ENCODE data around the gene GPR68.
A peak's percentile ranks its signal among the peaks of the same experiment; 100 is the strongest.

GPR68 gene

GRCh38 chr14:91244501-91244901 lies at the start of gene GPR68:
Gene GPR68, minus strand, starts transcription at chr14:91244704. Its CDS starts 9,654 bp downstream, at chr14:91235050.
- peak within 1 kb of the TSS; percentile 95 for H3K27ac ChIP-seq
- ChIA-PET POLR2A (ENCODE audit: low non-redundant PET) (interaction anchor here (0.7 kb wide), 1 partner anchor 45 kb away, joined by 3 read pairs; no protein-coding TSS in a partner anchor), CTCF (no interaction called here)
- TF ChIP-seq CTCF (conservative IDR thresholded peaks at IDR 0.05; ENCODE audit: low read depth) = no peak
- no peak for DNase-seq (ENCODE audit: low spot score)

GRCh38 chr14:91294153-91294552 lies 49.6 kb upstream of the GPR68 start:
- no peak for DNase-seq (ENCODE audit: low spot score)
- POLR2A ChIA-PET (ENCODE audit: low non-redundant PET) = no interaction called here
- no peak for TF ChIP-seq CTCF (conservative IDR thresholded peaks at IDR 0.05; ENCODE audit: low read depth)
- CTCF ChIA-PET = interaction anchor here (0.5 kb wide), 1 partner anchor 379 kb away, joined by 3 read pairs; no protein-coding TSS in a partner anchor
- H3K27ac ChIP-seq = peak overlapping the region; percentile 17

- TF ChIP-seq CTCF (conservative IDR thresholded peaks at IDR 0.05; ENCODE audit: low read depth) = no peak
- POLR2A ChIA-PET (ENCODE audit: low non-redundant PET) = no interaction called here
- CTCF ChIA-PET = interaction anchor here (0.6 to 0.8 kb wide), 2 partner anchors 83 to 116 kb away, joined by 3 read pairs; no protein-coding TSS in a partner anchor
- H3K27ac ChIP-seq = no peak overlapping the region
- DNase-seq (ENCODE audit: low spot score) = no peak
Observed at GRCh38 chr14:91293281-91293680, 48.8 kb upstream of the GPR68 start.

GRCh38 chr14:91292491-91292890 lies 48.0 kb upstream of the GPR68 start:
- POLR2A ChIA-PET (ENCODE audit: low non-redundant PET) = no interaction called here
- H3K27ac ChIP-seq = peak overlapping the region; percentile 54
- TF ChIP-seq CTCF (conservative IDR thresholded peaks at IDR 0.05; ENCODE audit: low read depth) = no peak
- DNase-seq (ENCODE audit: low spot score) = no peak
- CTCF ChIA-PET = interaction anchor here (0.7 kb wide), 1 partner anchor 538 kb away, joined by 4 read pairs; no protein-coding TSS in a partner anchor

- TF ChIP-seq CTCF (conservative IDR thresholded peaks at IDR 0.05; ENCODE audit: low read depth) = no peak
- ChIA-PET POLR2A (ENCODE audit: low non-redundant PET) (no interaction called here), CTCF (interaction anchor here (1.5 kb wide), 1 partner anchor 119 kb away, joined by 6 read pairs; no protein-coding TSS in a partner anchor)
- H3K27ac ChIP-seq = peak overlapping the region; percentile 54
- DNase-seq (ENCODE audit: low spot score) = no peak
Observed at GRCh38 chr14:91291786-91292405, 47.4 kb upstream of the GPR68 start.

- TF ChIP-seq CTCF (conservative IDR thresholded peaks at IDR 0.05; ENCODE audit: low read depth) = no peak
- POLR2A ChIA-PET (ENCODE audit: low non-redundant PET) = no interaction called here
- H3K27ac ChIP-seq = peak overlapping the region; percentile 54
- CTCF ChIA-PET = interaction anchor here (0.6 to 1.5 kb wide), 3 partner anchors 114 to 154 kb away, joined by 3 to 6 read pairs (median 4); no protein-coding TSS in a partner anchor
- no peak for DNase-seq (ENCODE audit: low spot score)
Observed at GRCh38 chr14:91290986-91291385, 46.5 kb upstream of the GPR68 start.

All from RWPE1 (cell line).